Keratinocyte (primary cell): ENCODE results near the gene PAMR1.

Experiments used
- CTCF ChIP-seq, 3 experiments: IDR thresholded peaks in 1 of 3; conservative IDR thresholded peaks in 1 of 3; optimal IDR thresholded peaks in 1 of 3; 2 replicates in 2 of 3; 3 replicates in 1 of 3; pipeline versions ENCODE3 to v1.5.1; 2011; ENCODE audit warnings: low read length in 3 of 3, mild to moderate bottlenecking in 3 of 3, moderate library complexity in 2 of 3, control low read depth in 1 of 3, inconsistent platforms in 1 of 3; ENCODE audit not compliant: insufficient read depth in 2 of 3; ENCODE audit errors: extremely low read depth in 1 of 3
- EZH2 ChIP-seq: IDR thresholded peaks from one replicate; pipeline ENCODE4 v1.6.1; 2012; ENCODE audit warnings: inconsistent platforms, mild to moderate bottlenecking, low read length, moderate library complexity

GRCh38 chr11:35488117-35488516, 37.3 kb downstream of the PAMR1 start:
- TF ChIP-seq CTCF (optimal IDR thresholded peaks at IDR 0.05 in 1 of 3, IDR thresholded peaks at IDR 0.05 in 1 of 3, conservative IDR thresholded peaks at IDR 0.05 in 1 of 3; ENCODE audit: extremely low read depth in 1 of 3, insufficient read depth in 2 of 3, low read length in 3 of 3) (no peak), EZH2 (no peak)
